PC-9 (cell line): ENCODE data around the gene TRIM9. TPM values are rescaled to one million over a fixed set of nuclear protein-coding genes. Genes with fewer than 3 reads are reported as not detected.

Experiments used
- BruUV-seq: library from RNA; stranded (reverse); fragments of 400-500 nt; replicated peaks from 2 replicates; lab custom pipeline; 2021; lab: Mats Ljungman, UMichigan
- CTCF ChIA-PET: fragments of 300-600 bp; sonication (Branson Sonifier 250); formaldehyde crosslinking; loops from one replicate; lab custom pipeline; 2022; ENCODE audit warnings: antibody characterized with exemption; lab: Charles Lee
- POLR2A ChIA-PET: fragments of 300-600 bp; sonication (Branson Sonifier 250); formaldehyde crosslinking; loops from one replicate; lab custom pipeline; 2022; ENCODE audit warnings: antibody characterized with exemption; ENCODE audit not compliant: unreplicated experiment; lab: Charles Lee
- DNase-seq, 2 experiments: peaks; one replicate each; pipeline versions ENCODE4 v3.0.0 to v3.0.0-alpha.2; 2015 to 2022; ENCODE audit warnings: mixed read lengths in 1 of 2
- H2AFZ ChIP-seq: fragments of 200-600 bp; sonication (generic); 2 replicates; pipeline ENCODE4 v1.8.1; 2017; ENCODE audit warnings: antibody characterized with exemption
- H3F3A ChIP-seq: fragments of 200-600 bp; sonication (generic); 2 replicates; pipeline ENCODE4 v1.8.1; 2017; ENCODE audit warnings: antibody characterized with exemption, mild to moderate bottlenecking, low read depth; ENCODE audit not compliant: insufficient read depth
- H3K27ac ChIP-seq: fragments of 200-600 bp; sonication (generic); 2 replicates; pipeline ENCODE4 v1.6.1; 2016; ENCODE audit warnings: mixed run types
- H3K27me3 ChIP-seq: fragments of 200-600 bp; sonication (generic); 2 replicates; pipeline ENCODE4 v1.6.1; 2016; ENCODE audit warnings: low read depth, mixed run types; ENCODE audit not compliant: insufficient read depth
- H3K36me3 ChIP-seq: fragments of 200-600 bp; sonication (generic); 2 replicates; pipeline ENCODE4 v1.6.1; 2016; ENCODE audit warnings: low read depth, mixed run types
- H3K4me1 ChIP-seq: fragments of 200-600 bp; sonication (generic); replicated peaks from 2 replicates; pipeline ENCODE4 v1.6.1; 2016; ENCODE audit warnings: mixed run types; ENCODE audit not compliant: insufficient read depth
- H3K4me2 ChIP-seq: fragments of 200-600 bp; sonication (generic); 2 replicates; pipeline ENCODE4 v1.6.1; 2017; ENCODE audit warnings: mixed run types
- H3K4me3 ChIP-seq: fragments of 200-600 bp; sonication (generic); 2 replicates; pipeline ENCODE4 v1.6.1; 2016; ENCODE audit warnings: mixed run types
- H3K79me2 ChIP-seq: fragments of 200-600 bp; sonication (generic); 2 replicates; pipeline ENCODE4 v1.6.1; 2017; ENCODE audit warnings: low read depth, mixed run types
- H3K9me2 ChIP-seq: fragments of 200-600 bp; sonication (generic); 2 replicates; pipeline ENCODE4 v1.8.1; 2017; ENCODE audit warnings: mild to moderate bottlenecking; ENCODE audit not compliant: insufficient read depth
- H3K9me3 ChIP-seq: fragments of 200-600 bp; sonication (generic); 2 replicates; pipeline ENCODE4 v1.8.1; 2016; ENCODE audit warnings: low read depth; ENCODE audit not compliant: insufficient read depth
- H4K20me1 ChIP-seq: fragments of 200-600 bp; sonication (generic); 2 replicates; pipeline ENCODE4 v1.8.1; 2017; ENCODE audit not compliant: insufficient read depth
- EZH2 ChIP-seq: fragments of 200-600 bp; sonication (generic); IDR thresholded peaks from 2 replicates; pipeline ENCODE4 v1.8.0; 2017; ENCODE audit warnings: antibody characterized with exemption, low read depth
- intact Hi-C: fragments of 100-400 bp; cut with micrococcal nuclease; formaldehyde crosslinking; loops from one replicate; pipeline ENCODE4 v1.10.0; 2022; ENCODE audit not compliant: unreplicated experiment
- total RNA-seq: library from RNA; stranded (reverse); gene quantifications from 2 replicates; pipeline ENCODE4 v1.2.3, GENCODE V29; 2021
- TF ChIP-seq, protein P1 (sequence below): fragments of 200-600 bp; sonication (generic); conservative IDR thresholded peaks from 2 replicates; pipeline ENCODE4 v1.6.1; 2017; ENCODE audit warnings: mixed run types, antibody characterized with exemption, mild to moderate bottlenecking, moderate library complexity

TRIM9 gene
- total RNA-seq, 1 experiment from 2014 or later = 2.1 TPM

DNA sequence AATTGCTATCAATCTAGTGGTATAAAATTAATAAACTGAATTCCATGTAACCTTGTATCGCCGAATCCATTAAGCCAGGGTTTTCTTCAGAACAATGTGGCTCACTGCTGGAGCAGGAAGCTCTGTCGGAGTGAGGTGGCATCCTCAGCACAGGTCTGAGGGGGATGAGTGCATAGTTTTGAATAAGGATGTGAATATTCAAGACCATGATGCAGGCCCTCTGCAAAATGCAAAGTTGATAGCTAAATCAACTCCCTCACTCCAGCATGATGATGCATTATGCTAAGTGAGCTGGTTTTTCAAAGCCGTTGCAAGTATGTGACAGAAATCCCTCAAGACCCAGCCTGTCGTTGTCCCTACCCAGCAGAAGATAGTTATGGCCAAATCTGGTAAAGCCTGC, 53.0 kb downstream of the TRIM9 start:
- ChIA-PET POLR2A (interaction anchor here (0.7 kb wide), 1 partner anchor 91 kb away, joined by 3 read pairs; no protein-coding TSS in a partner anchor), CTCF (no interaction called here)
- DNase-seq = no peak
- H3K36me3 ChIP-seq = no peaks in the 10 kb centered on the region
- no peak overlapping the region for H3K27ac ChIP-seq
- intact Hi-C loops = no loop called here
- H3K27me3 ChIP-seq = no peaks in the 10 kb centered on the region
- no peak overlapping the region for H2AFZ ChIP-seq
- 0 out of 2 replicates have a peak, but pooled peaks cover under 1% of the 10 kb centered on the region for H3F3A ChIP-seq
- H3K4me2 ChIP-seq = no peak overlapping the region
- H3K79me2 ChIP-seq = no peaks in the 10 kb centered on the region
- H3K4me1 ChIP-seq = no peaks in the 10 kb centered on the region
- BruUV-seq = no TSS peak
- H3K9me3 ChIP-seq = no peaks in the 10 kb centered on the region
- no peaks in the 10 kb centered on the region for H4K20me1 ChIP-seq
- no peak overlapping the region for H3K4me3 ChIP-seq
- TF ChIP-seq, protein P1, sequence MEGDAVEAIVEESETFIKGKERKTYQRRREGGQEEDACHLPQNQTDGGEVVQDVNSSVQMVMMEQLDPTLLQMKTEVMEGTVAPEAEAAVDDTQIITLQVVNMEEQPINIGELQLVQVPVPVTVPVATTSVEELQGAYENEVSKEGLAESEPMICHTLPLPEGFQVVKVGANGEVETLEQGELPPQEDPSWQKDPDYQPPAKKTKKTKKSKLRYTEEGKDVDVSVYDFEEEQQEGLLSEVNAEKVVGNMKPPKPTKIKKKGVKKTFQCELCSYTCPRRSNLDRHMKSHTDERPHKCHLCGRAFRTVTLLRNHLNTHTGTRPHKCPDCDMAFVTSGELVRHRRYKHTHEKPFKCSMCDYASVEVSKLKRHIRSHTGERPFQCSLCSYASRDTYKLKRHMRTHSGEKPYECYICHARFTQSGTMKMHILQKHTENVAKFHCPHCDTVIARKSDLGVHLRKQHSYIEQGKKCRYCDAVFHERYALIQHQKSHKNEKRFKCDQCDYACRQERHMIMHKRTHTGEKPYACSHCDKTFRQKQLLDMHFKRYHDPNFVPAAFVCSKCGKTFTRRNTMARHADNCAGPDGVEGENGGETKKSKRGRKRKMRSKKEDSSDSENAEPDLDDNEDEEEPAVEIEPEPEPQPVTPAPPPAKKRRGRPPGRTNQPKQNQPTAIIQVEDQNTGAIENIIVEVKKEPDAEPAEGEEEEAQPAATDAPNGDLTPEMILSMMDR = no peak
- H3K9me2 ChIP-seq = no peaks in the 10 kb centered on the region

GRCh38 chr14:51041108-51041531, 53.8 kb downstream of the TRIM9 start:
- H3K27ac ChIP-seq = no peak overlapping the region
- DNase-seq = no peak
- no peaks in the 10 kb centered on the region for H4K20me1 ChIP-seq
- H3K79me2 ChIP-seq = no peaks in the 10 kb centered on the region
- no peak for TF ChIP-seq EZH2
- TF ChIP-seq, protein P1 = no peak
- no peak overlapping the region for H3K4me2 ChIP-seq
- intact Hi-C loops = no loop called here
- H3K27me3 ChIP-seq = no peaks in the 10 kb centered on the region
- H2AFZ ChIP-seq = no peak overlapping the region
- no peaks in the 10 kb centered on the region for H3K36me3 ChIP-seq
- ChIA-PET CTCF (no interaction called here), POLR2A (no interaction called here)
- H3F3A ChIP-seq = 0 out of 2 replicates have a peak, but pooled peaks cover 5% of the 10 kb centered on the region
- BruUV-seq = no TSS peak
- H3K9me2 ChIP-seq = no peaks in the 10 kb centered on the region
- H3K9me3 ChIP-seq = no peaks in the 10 kb centered on the region
- H3K4me3 ChIP-seq = no peak overlapping the region
- peaks cover 7% of the 10 kb centered on the region; the same call in 1 of the 2 replicates for H3K4me1 ChIP-seq

GRCh38 chr14:51039252-51039651, 55.7 kb downstream of the TRIM9 start:
- Histone ChIP-seq H3K27ac (no peak overlapping the region), H3K4me2 (no peak overlapping the region), H4K20me1 (no peaks in the 10 kb centered on the region), H3K4me3 (no peak overlapping the region), H3K4me1 (peaks cover 17% of the 10 kb centered on the region), H3K79me2 (no peaks in the 10 kb centered on the region), H3K9me3 (peaks cover 4% of the 10 kb centered on the region; the same call in 1 of the 2 replicates), H3K36me3 (no peaks in the 10 kb centered on the region), H3K9me2 (no peaks in the 10 kb centered on the region), H3K27me3 (no peaks in the 10 kb centered on the region), H2AFZ (no peak overlapping the region), H3F3A (peaks cover 11% of the 10 kb centered on the region; the same call in 1 of the 2 replicates)
- intact Hi-C loops = no loop called here
- ChIA-PET CTCF (no interaction called here), POLR2A (no interaction called here)
- no peak for DNase-seq
- TF ChIP-seq, protein P1 = no peak
- no TSS peak for BruUV-seq
